Liver (tissue), 9 donors: ENCODE results near the gene ZNF85. TPM values are rescaled to one million over a fixed set of nuclear protein-coding genes. Genes with fewer than 3 reads are reported as not detected.

ENCODE experiments used
- DNase-seq: peaks from one replicate; pipeline ENCODE4 v3.0.0-alpha.2; 2017; ENCODE audit warnings: low spot score
- H3K27ac ChIP-seq, 2 donors: one replicate each; pipeline ENCODE4 v1.7.0; 2013; ENCODE audit warnings: inconsistent platforms in 2 of 2, low read length in 2 of 2, control low read depth in 1 of 2, low read depth in 1 of 2, mild to moderate bottlenecking in 1 of 2
- H3K27me3 ChIP-seq, 4 donors: one replicate each; pipeline versions ENCODE4 v1.6.1 to v1.7.0; 2013; ENCODE audit warnings: low read length in 3 of 4, inconsistent platforms in 1 of 4, mild to moderate bottlenecking in 1 of 4, moderate library complexity in 1 of 4; ENCODE audit not compliant: control insufficient read depth in 4 of 4, insufficient read depth in 4 of 4
- H3K36me3 ChIP-seq, 4 donors: one replicate each; pipeline versions ENCODE4 v1.6.1 to v1.7.0; 2013; ENCODE audit warnings: low read length in 3 of 4, mild to moderate bottlenecking in 3 of 4, low read depth in 1 of 4, moderate library complexity in 1 of 4; ENCODE audit not compliant: control insufficient read depth in 4 of 4, insufficient read depth in 3 of 4
- H3K4me1 ChIP-seq, 4 donors: one replicate each; pipeline versions ENCODE4 v1.6.1 to v1.7.0; 2013; ENCODE audit warnings: low read length in 3 of 4, mild to moderate bottlenecking in 3 of 4, moderate library complexity in 1 of 4; ENCODE audit not compliant: control insufficient read depth in 4 of 4, insufficient read depth in 4 of 4
- H3K4me3 ChIP-seq, 3 donors: one replicate each; pipeline versions ENCODE4 v1.6.1 to v1.7.0; 2013; ENCODE audit warnings: low read length in 3 of 3, control low read depth in 1 of 3, low read depth in 1 of 3, mild to moderate bottlenecking in 1 of 3
- H3K9ac ChIP-seq, 2 donors: one replicate each; pipeline ENCODE4 v1.7.0; 2013; ENCODE audit warnings: low read length in 2 of 2, mild to moderate bottlenecking in 2 of 2, moderate library complexity in 2 of 2, control low read depth in 1 of 2, low read depth in 1 of 2
- H3K9me3 ChIP-seq, 4 donors: one replicate each; pipeline versions ENCODE4 v1.6.1 to v1.7.0; 2013; ENCODE audit warnings: low read length in 3 of 4; ENCODE audit not compliant: control insufficient read depth in 4 of 4
- FOXA1 ChIP-seq: IDR thresholded peaks from 2 replicates; pipeline ENCODE4 v1.6.1; 2016; ENCODE audit warnings: antibody characterized with exemption
- FOXA2 ChIP-seq: IDR thresholded peaks from 2 replicates; pipeline ENCODE4 v1.6.1; 2016; ENCODE audit warnings: antibody characterized with exemption
- GABPA ChIP-seq, 2 donors: IDR thresholded peaks in 1 of 2; conservative IDR thresholded peaks in 1 of 2; 2 replicates each; pipeline ENCODE4 v1.6.1; 2016; ENCODE audit warnings: antibody characterized with exemption in 2 of 2, mild to moderate bottlenecking in 1 of 2, moderate library complexity in 1 of 2
- HNF4A ChIP-seq, 2 donors: conservative IDR thresholded peaks; 2 replicates each; pipeline ENCODE4 v1.6.1; 2016; ENCODE audit warnings: antibody characterized with exemption in 2 of 2, mild to moderate bottlenecking in 2 of 2
- HNF4G ChIP-seq: IDR thresholded peaks from 2 replicates; pipeline ENCODE4 v1.6.1; 2016; ENCODE audit warnings: antibody characterized with exemption
- JUND ChIP-seq, 2 donors: IDR thresholded peaks; 2 replicates each; pipeline ENCODE4 v1.6.1; 2016; ENCODE audit warnings: antibody characterized with exemption in 2 of 2
- NR2F2 ChIP-seq: IDR thresholded peaks from 2 replicates; pipeline ENCODE4 v1.6.1; 2016; ENCODE audit warnings: antibody characterized with exemption
- RAD21 ChIP-seq, 2 donors: IDR thresholded peaks; 2 replicates each; pipeline ENCODE4 v1.6.1; 2016; ENCODE audit warnings: antibody characterized with exemption in 2 of 2, mild to moderate bottlenecking in 2 of 2
- RXRA ChIP-seq, 2 donors: IDR thresholded peaks; 2 replicates each; pipeline ENCODE4 v1.6.1; 2017 to 2018; ENCODE audit warnings: antibody characterized with exemption in 2 of 2, mild to moderate bottlenecking in 1 of 2
- SP1 ChIP-seq: IDR thresholded peaks from 2 replicates; pipeline ENCODE4 v1.6.1; 2018; ENCODE audit warnings: antibody characterized with exemption, mild to moderate bottlenecking
- TAF1 ChIP-seq: conservative IDR thresholded peaks from 2 replicates; pipeline ENCODE4 v1.6.1; 2016; ENCODE audit warnings: antibody characterized with exemption, mild to moderate bottlenecking
- YY1 ChIP-seq: IDR thresholded peaks from 2 replicates; pipeline ENCODE4 v1.6.1; 2016; ENCODE audit warnings: antibody characterized with exemption, mild to moderate bottlenecking
- WGBS: extraction: QIAGEN DNeasy Blood & Tissue Kit; methylation state at CpG from one replicate; pipeline ENCODE4 v1.1.7; 2013; 5-methylcytosine and 5-hydroxymethylcytosine counted together
- polyA plus RNA-seq, 2 donors: library from polyadenylated mRNA; stranded (reverse) in 1 of 2; unstranded in 1 of 2; fragments of 200-250 nt in 1 of 2; fragments of >200 nt in 1 of 2; fragmentation: Nextera tagmentation in 1 of 2; extraction: Ambion mirVana in 1 of 2; gene quantifications; one replicate each; pipeline versions ENCODE4 v1.2.1 to v1.2.3, GENCODE V29; 2013 to 2015
- total RNA-seq, 2 donors: library from RNA; depleted of rRNA; stranded (reverse); fragments of >200 nt; gene quantifications; one replicate each; pipeline ENCODE4 v1.2.3, GENCODE V29; 2014
- TF ChIP-seq, protein P1 (sequence below): IDR thresholded peaks from 2 replicates; pipeline ENCODE4 v1.6.1; 2016; ENCODE audit warnings: antibody characterized with exemption
- TF ChIP-seq, protein P2 (sequence below): fragments of 150-350 bp; IDR thresholded peaks from 2 replicates; pipeline ENCODE4 v1.5.1; 2017; ENCODE audit warnings: improper control_type of control experiment, low read depth, low read length; ENCODE audit not compliant: missing input control
- TF ChIP-seq, protein P3 (sequence below): IDR thresholded peaks from 2 replicates; pipeline ENCODE4 v1.6.1; 2016; ENCODE audit warnings: antibody characterized with exemption
- TF ChIP-seq, protein P4 (sequence below): IDR thresholded peaks from 2 replicates; pipeline ENCODE4 v1.6.1; 2016; ENCODE audit warnings: antibody characterized with exemption
- donor health status: healthy.
- donor health status: healthy.
- donor health status: healthy.
- donor health status: healthy.
- donor health status: healthy.

ZNF85 gene
- total and polyA plus RNA-seq, 4 donors, result 0.27 to 9.0 (median 0.53) TPM

DNA sequence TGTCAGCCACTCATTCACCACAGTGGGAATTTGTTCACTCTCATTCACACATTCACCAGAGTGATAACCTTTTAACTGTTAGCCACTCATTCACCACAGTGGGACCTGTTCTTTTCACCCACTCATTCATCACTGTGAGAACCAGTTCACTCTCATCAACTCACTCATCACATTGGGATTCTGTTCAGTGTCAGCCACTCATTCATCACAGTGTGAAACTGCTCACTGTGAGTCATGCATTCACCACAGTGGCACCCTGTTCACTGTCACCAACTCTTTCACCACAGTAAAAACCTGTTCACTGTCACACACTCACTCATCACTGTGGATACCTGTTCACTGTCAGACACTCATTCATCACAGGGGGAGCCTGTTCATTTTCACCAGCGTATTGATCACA lies 43.5 kb upstream of the ZNF85 start:
- no peak for TF ChIP-seq GABPA (IDR thresholded peaks at IDR 0.05 in 1 of 2, conservative IDR thresholded peaks at IDR 0.05 in 1 of 2)
- no peak for TF ChIP-seq YY1
- TF ChIP-seq SP1, result no peak
- TF ChIP-seq FOXA2, result no peak
- no peak for TF ChIP-seq HNF4A (conservative IDR thresholded peaks at IDR 0.05)
- no peak for TF ChIP-seq FOXA1
- no peak for TF ChIP-seq NR2F2
- TF ChIP-seq JUND (IDR thresholded peaks at IDR 0.05), result no peak
- no peak for TF ChIP-seq RAD21 (IDR thresholded peaks at IDR 0.05)
- TF ChIP-seq, protein P1, sequence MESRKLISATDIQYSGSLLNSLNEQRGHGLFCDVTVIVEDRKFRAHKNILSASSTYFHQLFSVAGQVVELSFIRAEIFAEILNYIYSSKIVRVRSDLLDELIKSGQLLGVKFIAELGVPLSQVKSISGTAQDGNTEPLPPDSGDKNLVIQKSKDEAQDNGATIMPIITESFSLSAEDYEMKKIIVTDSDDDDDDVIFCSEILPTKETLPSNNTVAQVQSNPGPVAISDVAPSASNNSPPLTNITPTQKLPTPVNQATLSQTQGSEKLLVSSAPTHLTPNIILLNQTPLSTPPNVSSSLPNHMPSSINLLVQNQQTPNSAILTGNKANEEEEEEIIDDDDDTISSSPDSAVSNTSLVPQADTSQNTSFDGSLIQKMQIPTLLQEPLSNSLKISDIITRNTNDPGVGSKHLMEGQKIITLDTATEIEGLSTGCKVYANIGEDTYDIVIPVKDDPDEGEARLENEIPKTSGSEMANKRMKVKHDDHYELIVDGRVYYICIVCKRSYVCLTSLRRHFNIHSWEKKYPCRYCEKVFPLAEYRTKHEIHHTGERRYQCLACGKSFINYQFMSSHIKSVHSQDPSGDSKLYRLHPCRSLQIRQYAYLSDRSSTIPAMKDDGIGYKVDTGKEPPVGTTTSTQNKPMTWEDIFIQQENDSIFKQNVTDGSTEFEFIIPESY, result no peak
- TF ChIP-seq, protein P2, sequence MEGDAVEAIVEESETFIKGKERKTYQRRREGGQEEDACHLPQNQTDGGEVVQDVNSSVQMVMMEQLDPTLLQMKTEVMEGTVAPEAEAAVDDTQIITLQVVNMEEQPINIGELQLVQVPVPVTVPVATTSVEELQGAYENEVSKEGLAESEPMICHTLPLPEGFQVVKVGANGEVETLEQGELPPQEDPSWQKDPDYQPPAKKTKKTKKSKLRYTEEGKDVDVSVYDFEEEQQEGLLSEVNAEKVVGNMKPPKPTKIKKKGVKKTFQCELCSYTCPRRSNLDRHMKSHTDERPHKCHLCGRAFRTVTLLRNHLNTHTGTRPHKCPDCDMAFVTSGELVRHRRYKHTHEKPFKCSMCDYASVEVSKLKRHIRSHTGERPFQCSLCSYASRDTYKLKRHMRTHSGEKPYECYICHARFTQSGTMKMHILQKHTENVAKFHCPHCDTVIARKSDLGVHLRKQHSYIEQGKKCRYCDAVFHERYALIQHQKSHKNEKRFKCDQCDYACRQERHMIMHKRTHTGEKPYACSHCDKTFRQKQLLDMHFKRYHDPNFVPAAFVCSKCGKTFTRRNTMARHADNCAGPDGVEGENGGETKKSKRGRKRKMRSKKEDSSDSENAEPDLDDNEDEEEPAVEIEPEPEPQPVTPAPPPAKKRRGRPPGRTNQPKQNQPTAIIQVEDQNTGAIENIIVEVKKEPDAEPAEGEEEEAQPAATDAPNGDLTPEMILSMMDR, result no peak
- TF ChIP-seq HNF4G, result no peak
- TF ChIP-seq TAF1, result no peak
- WGBS, result 63% methylated on average over 1 of the region's 1 CpG
- H3K9ac ChIP-seq, result no peak overlapping the region
- DNase-seq, result no peak
- no peak overlapping the region for H3K27ac ChIP-seq
- H3K9me3 ChIP-seq, result peaks cover 0 to 55% (median 38%) of the 10 kb centered on the region in 4 donors
- no peaks in the 10 kb centered on the region for H3K36me3 ChIP-seq
- no peaks in the 10 kb centered on the region for H3K4me1 ChIP-seq
- H3K27me3 ChIP-seq, result no peaks in the 10 kb centered on the region
- no peak overlapping the region for H3K4me3 ChIP-seq

DNA sequence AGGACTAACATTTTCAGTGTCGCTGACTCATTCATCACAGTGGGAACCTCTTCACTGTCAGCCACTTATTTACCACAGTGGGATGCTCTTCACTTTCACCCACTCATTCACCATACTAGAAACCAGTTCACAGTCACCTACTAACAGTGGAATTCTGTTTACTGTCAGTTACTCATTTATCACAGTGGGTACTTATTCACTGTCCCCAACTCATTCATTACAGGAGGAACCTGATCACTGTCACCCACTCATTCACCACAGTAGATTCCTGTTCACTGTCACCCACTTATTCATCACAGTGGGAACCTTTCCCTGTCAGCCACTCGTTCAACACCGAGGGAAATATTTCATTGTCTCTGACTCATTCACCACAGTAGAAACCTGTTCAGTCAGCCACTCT lies 10.1 kb upstream of the ZNF85 start:
- Histone ChIP-seq H3K27me3 (no peaks in the 10 kb centered on the region), H3K9ac (no peak overlapping the region), H3K36me3 (no peaks in the 10 kb centered on the region), H3K4me1 (no peaks in the 10 kb centered on the region), H3K9me3 (peaks cover 3 to 47% (median 45%) of the 10 kb centered on the region in 4 donors), H3K4me3 (no peak overlapping the region), H3K27ac (no peak overlapping the region)
- 75% methylated on average over 3 of the region's 3 CpGs for WGBS
- DNase-seq, result no peak
- TF ChIP-seq JUND (IDR thresholded peaks at IDR 0.05) (no peak), FOXA1 (no peak)

DNA sequence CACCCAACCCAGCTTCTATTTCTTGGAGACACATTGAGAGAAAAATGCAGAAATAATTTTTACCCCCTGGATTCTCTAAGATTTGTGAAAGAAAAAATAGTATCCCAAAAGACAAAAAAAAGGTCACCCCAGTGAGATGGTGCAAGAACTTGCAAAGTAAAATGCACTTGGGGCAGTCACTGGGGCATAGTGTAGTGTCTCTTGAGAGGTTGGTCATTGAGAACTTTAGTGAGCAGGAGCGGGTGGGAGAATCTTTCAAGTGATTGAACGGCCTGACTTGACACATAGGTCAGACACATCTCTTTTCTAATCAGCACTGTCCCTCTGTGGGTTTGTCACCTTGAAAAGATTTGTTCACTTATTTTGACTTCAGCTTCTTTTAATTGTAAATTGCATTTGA lies 2.4 kb downstream of the ZNF85 start:
- Histone ChIP-seq H3K27ac (no peak overlapping the region), H3K27me3 (no peaks in the 10 kb centered on the region), H3K4me3 (no peak overlapping the region), H3K4me1 (no peaks in the 10 kb centered on the region), H3K9ac (no peak overlapping the region), H3K36me3 (no peaks in the 10 kb centered on the region), H3K9me3 (peaks cover 0 to 2% (median 0%) of the 10 kb centered on the region in 4 donors)
- WGBS, result 87% methylated on average over 2 of the region's 2 CpGs
- no peak for TF ChIP-seq RAD21 (IDR thresholded peaks at IDR 0.05)
- TF ChIP-seq, protein P3, sequence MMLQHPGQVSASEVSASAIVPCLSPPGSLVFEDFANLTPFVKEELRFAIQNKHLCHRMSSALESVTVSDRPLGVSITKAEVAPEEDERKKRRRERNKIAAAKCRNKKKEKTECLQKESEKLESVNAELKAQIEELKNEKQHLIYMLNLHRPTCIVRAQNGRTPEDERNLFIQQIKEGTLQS, result no peak
- TF ChIP-seq SP1, result no peak
- no peak for TF ChIP-seq JUND (IDR thresholded peaks at IDR 0.05)
- no peak for TF ChIP-seq TAF1
- TF ChIP-seq, protein P4, sequence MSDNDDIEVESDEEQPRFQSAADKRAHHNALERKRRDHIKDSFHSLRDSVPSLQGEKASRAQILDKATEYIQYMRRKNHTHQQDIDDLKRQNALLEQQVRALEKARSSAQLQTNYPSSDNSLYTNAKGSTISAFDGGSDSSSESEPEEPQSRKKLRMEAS, result no peak
- TF ChIP-seq RXRA (IDR thresholded peaks at IDR 0.05), result no peak
- DNase-seq, result no peak
